ENCODE measurements around the gene ADGRB2. TPM values are rescaled to one million over a fixed set of nuclear protein-coding genes. Genes with fewer than 3 reads are reported as not detected.

Gene ADGRB2
- total RNA-seq, 4 donors from 2014 or later = 1.1 to 2.2 (median 1.7) TPM; not detected in 1

- H3K36me3 ChIP-seq = no peaks in the 10 kb centered on the region
- intact Hi-C loops (cut with DNase I; ENCODE audit: low total_unique reads) (no loop called here), in situ Hi-C loops (cut with MboI; ENCODE audit: low sequenced_read_pairs in 4 of 4) (no loop called here)
- H3K4me1 ChIP-seq = peaks cover 9 to 16% of the 10 kb centered on the region in 2 donors
- H3K27me3 ChIP-seq = peaks cover 16 to 24% (median 16%) of the 10 kb centered on the region in 3 donors
- H3K4me3 ChIP-seq = no peak overlapping the region
- no peak overlapping the region for H3K27ac ChIP-seq
- H3K9me3 ChIP-seq = no peaks in the 10 kb centered on the region
- DNase-seq = no peak
- ATAC-seq = no peak
- no peak for TF ChIP-seq CTCF (IDR thresholded peaks at IDR 0.05 in 4 of 5, conservative IDR thresholded peaks at IDR 0.05 in 1 of 5)
- no peak for TF ChIP-seq POLR2A (IDR thresholded peaks at IDR 0.05)
Measured at GRCh38 chr1:31768407-31768907, 4.3 kb upstream of the ADGRB2 start.

GRCh38 chr1:31767225-31767624, 3.1 kb upstream of the ADGRB2 start:
- intact Hi-C loops (cut with DNase I; ENCODE audit: low total_unique reads) = no loop called here
- in situ Hi-C loops (cut with MboI; ENCODE audit: low sequenced_read_pairs in 4 of 4) = no loop called here
- TF ChIP-seq CTCF (IDR thresholded peaks at IDR 0.05 in 4 of 5, conservative IDR thresholded peaks at IDR 0.05 in 1 of 5) (no peak), POLR2A (IDR thresholded peaks at IDR 0.05) (no peak)
- DNase-seq (no peak), ATAC-seq (no peak)
- no peak overlapping the region for H3K4me3 ChIP-seq
- H3K27ac ChIP-seq = no peak overlapping the region
- peaks cover 15 to 20% of the 10 kb centered on the region in 2 donors for H3K4me1 ChIP-seq
- H3K36me3 ChIP-seq = no peaks in the 10 kb centered on the region
- H3K9me3 ChIP-seq = no peaks in the 10 kb centered on the region
- H3K27me3 ChIP-seq = peaks cover 16 to 23% (median 17%) of the 10 kb centered on the region in 3 donors

GRCh38 chr1:31765516-31765915, 1.4 kb upstream of the ADGRB2 start:
- Histone ChIP-seq H3K27ac (no peak overlapping the region), H3K4me3 (no peak overlapping the region), H3K9me3 (no peaks in the 10 kb centered on the region), H3K27me3 (peaks cover 25 to 30% (median 30%) of the 10 kb centered on the region in 3 donors), H3K36me3 (no peaks in the 10 kb centered on the region), H3K4me1 (peaks cover 19 to 30% of the 10 kb centered on the region in 2 donors)
- in situ Hi-C loops (cut with MboI; ENCODE audit: low sequenced_read_pairs in 4 of 4) (no loop called here), intact Hi-C loops (cut with DNase I; ENCODE audit: low total_unique reads) (no loop called here)
- no peak for TF ChIP-seq CTCF (IDR thresholded peaks at IDR 0.05 in 4 of 5, conservative IDR thresholded peaks at IDR 0.05 in 1 of 5)
- ATAC-seq (no peak), DNase-seq (no peak)

- Histone ChIP-seq H3K9me3 (no peaks in the 10 kb centered on the region), H3K4me3 (no peak overlapping the region), H3K27ac (no peak overlapping the region), H3K36me3 (no peaks in the 10 kb centered on the region), H3K27me3 (peaks cover 25 to 33% (median 32%) of the 10 kb centered on the region in 3 donors), H3K4me1 (peaks cover 19 to 33% of the 10 kb centered on the region in 2 donors)
- ATAC-seq (no peak), DNase-seq (no peak)
- in situ Hi-C loops (cut with MboI; ENCODE audit: low sequenced_read_pairs in 4 of 4) = no loop called here
- TF ChIP-seq CTCF (IDR thresholded peaks at IDR 0.05 in 4 of 5, conservative IDR thresholded peaks at IDR 0.05 in 1 of 5) (no peak), POLR2A (IDR thresholded peaks at IDR 0.05) (no peak)
- intact Hi-C loops (cut with DNase I; ENCODE audit: low total_unique reads) = no loop called here
Measured at GRCh38 chr1:31765041-31765467, 914 bp upstream of the ADGRB2 start.

All from gastrocnemius medialis (tissue), 4 donors.